ENCODE data around the gene GALNT17. TPM values are rescaled to one million over a fixed set of nuclear protein-coding genes. Genes with fewer than 3 reads are reported as not detected.
"Not testable (repeated sequence)": the region's sequence is repeated elsewhere in the genome, so short reads cannot be mapped to it uniquely, and the experiment has no call there.

GALNT17 gene
- total and polyA plus RNA-seq, 2 experiments from 2014 or later, result 2.3 to 4.6 TPM

GRCh38 chr7:71591876-71592275 is 459.9 kb downstream of the GALNT17 start:
- Histone ChIP-seq H3K9me3 (ENCODE audit: low read depth) (peaks cover 2% of the 10 kb centered on the region), H3K27ac (no peak overlapping the region), H3K36me3 (no peaks in the 10 kb centered on the region), H3K4me1 (ENCODE audit: low read depth) (no peaks in the 10 kb centered on the region), H3K4me3 (no peak overlapping the region), H3K27me3 (no peaks in the 10 kb centered on the region)
- DNase-seq (ENCODE audit: low read depth in 1 of 2, low spot score in 1 of 2), result no peak
- no peak for TF ChIP-seq CTCF (IDR thresholded peaks at IDR 0.05; ENCODE audit: low read depth, low read length)

GRCh38 chr7:71592388-71592787 is 460.4 kb downstream of the GALNT17 start:
- DNase-seq (ENCODE audit: low read depth in 1 of 2, low spot score in 1 of 2); H3K9me3 ChIP-seq (ENCODE audit: low read depth); H3K4me3 ChIP-seq; H3K27ac ChIP-seq; H3K4me1 ChIP-seq (ENCODE audit: low read depth); H3K27me3 ChIP-seq; H3K36me3 ChIP-seq: not testable (repeated sequence)

- no peaks in the 10 kb centered on the region for H3K9me3 ChIP-seq (ENCODE audit: low read depth)
- no peak overlapping the region for H3K27ac ChIP-seq
- H3K27me3 ChIP-seq, result no peaks in the 10 kb centered on the region
- no peaks in the 10 kb centered on the region for H3K36me3 ChIP-seq
- no peak for TF ChIP-seq CTCF (IDR thresholded peaks at IDR 0.05; ENCODE audit: low read depth, low read length)
- no peak overlapping the region for H3K4me3 ChIP-seq
- no peaks in the 10 kb centered on the region for H3K4me1 ChIP-seq (ENCODE audit: low read depth)
- DNase-seq (ENCODE audit: low read depth in 1 of 2, low spot score in 1 of 2), result no peak
Observed at GRCh38 chr7:71594736-71595135, 462.8 kb downstream of the GALNT17 start.

DNA sequence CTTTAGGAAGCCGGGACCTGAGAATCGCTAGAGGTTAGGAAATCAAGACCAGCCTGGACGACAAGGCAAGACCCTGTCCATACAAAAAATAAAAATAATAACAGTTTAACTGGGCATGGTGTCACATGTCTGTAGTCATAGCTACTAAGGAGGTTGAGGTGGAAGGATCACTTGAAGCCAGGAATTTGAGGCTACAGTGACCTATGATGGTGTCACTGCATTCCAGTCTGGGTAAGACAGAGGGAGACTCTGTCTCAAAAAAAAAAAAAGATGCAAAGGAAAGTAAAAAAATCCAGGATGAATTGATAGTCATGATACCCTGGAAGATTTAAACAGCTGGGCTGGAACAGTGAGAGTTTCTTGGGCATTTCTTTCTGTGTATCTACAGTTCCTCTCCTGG is 463.2 kb downstream of the GALNT17 start:
- Histone ChIP-seq H3K27ac (no peak overlapping the region), H3K36me3 (no peaks in the 10 kb centered on the region), H3K4me1 (ENCODE audit: low read depth) (no peaks in the 10 kb centered on the region), H3K4me3 (no peak overlapping the region), H3K27me3 (no peaks in the 10 kb centered on the region), H3K9me3 (ENCODE audit: low read depth) (no peaks in the 10 kb centered on the region)
- no peak for TF ChIP-seq CTCF (IDR thresholded peaks at IDR 0.05; ENCODE audit: low read depth, low read length)
- no peak for DNase-seq (ENCODE audit: low read depth in 1 of 2, low spot score in 1 of 2)

GRCh38 chr7:71598553-71598952 is 466.6 kb downstream of the GALNT17 start:
- TF ChIP-seq CTCF (IDR thresholded peaks at IDR 0.05; ENCODE audit: low read depth, low read length), result no peak
- Histone ChIP-seq H3K36me3 (no peaks in the 10 kb centered on the region), H3K4me1 (ENCODE audit: low read depth) (no peaks in the 10 kb centered on the region), H3K27me3 (no peaks in the 10 kb centered on the region), H3K4me3 (no peak overlapping the region), H3K9me3 (ENCODE audit: low read depth) (no peaks in the 10 kb centered on the region), H3K27ac (no peak overlapping the region)
- no peak for DNase-seq (ENCODE audit: low read depth in 1 of 2, low spot score in 1 of 2)

GRCh38 chr7:71601851-71602250 is 469.9 kb downstream of the GALNT17 start:
- no peak for TF ChIP-seq CTCF (IDR thresholded peaks at IDR 0.05; ENCODE audit: low read depth, low read length)
- no peak for DNase-seq (ENCODE audit: low read depth in 1 of 2, low spot score in 1 of 2)
- H3K9me3 ChIP-seq (ENCODE audit: low read depth), result no peaks in the 10 kb centered on the region
- H3K36me3 ChIP-seq, result no peaks in the 10 kb centered on the region
- H3K27me3 ChIP-seq, result no peaks in the 10 kb centered on the region
- no peak overlapping the region for H3K4me3 ChIP-seq
- no peak overlapping the region for H3K27ac ChIP-seq
- H3K4me1 ChIP-seq (ENCODE audit: low read depth), result no peaks in the 10 kb centered on the region
